ENCODE data around the gene NHP2. TPM values are rescaled to one million over a fixed set of nuclear protein-coding genes. Genes with fewer than 3 reads are reported as not detected.
A peak's percentile ranks its signal among the peaks of the same experiment; 100 is the strongest.

NHP2 gene
- total RNA-seq, 4 donors from 2014 or later, result 28.1 to 116 (median 96.7) TPM

GRCh38 chr5:178152491-178153444 is 917 bp downstream of the NHP2 start:
- Histone ChIP-seq H3K4me1 (peaks cover 7 to 16% (median 13%) of the 10 kb centered on the region in 4 donors), H3K4me3 (peak overlapping the region; percentile 61 to 92 (median 79)), H3K36me3 (no peaks in the 10 kb centered on the region), H3K27me3 (no peaks in the 10 kb centered on the region), H3K27ac (peak overlapping the region; percentile 82 to 88 (median 84)), H3K9me3 (no peaks in the 10 kb centered on the region)
- no peak for DNase-seq
- intact Hi-C loops (cut with DNase I; ENCODE audit: low total_unique reads), result no loop called here
- in situ Hi-C loops (cut with MboI; ENCODE audit: low pct_ligation_motif_present in 1 of 4, low pct_unique_long_range_greater_than_20kb in 1 of 4, low sequenced_read_pairs in 3 of 4), result no loop called here
- TF ChIP-seq POLR2A (IDR thresholded peaks at IDR 0.05) (no peak), CTCF (IDR thresholded peaks at IDR 0.05) (no peak), EP300 (IDR thresholded peaks at IDR 0.05; ENCODE audit: low read depth) (no peak), POLR2AphosphoS5 (IDR thresholded peaks at IDR 0.05) (no peak)
- WGBS, 2 donors (ENCODE audit: low coverage in 1 of 2), result 37 to 41% methylated on average over 3 to 30 of the region's 31 CpGs

- no peak for TF ChIP-seq EP300 (IDR thresholded peaks at IDR 0.05; ENCODE audit: low read depth)
- TF ChIP-seq CTCF (IDR thresholded peaks at IDR 0.05), result no peak
- peak in 2 of 3 donors; percentile 2 to 22 for TF ChIP-seq POLR2AphosphoS5 (IDR thresholded peaks at IDR 0.05)
- in situ Hi-C loops (cut with MboI; ENCODE audit: low pct_ligation_motif_present in 1 of 4, low pct_unique_long_range_greater_than_20kb in 1 of 4, low sequenced_read_pairs in 3 of 4), result no loop called here
- Histone ChIP-seq H3K27ac (no peak overlapping the region), H3K4me3 (no peak overlapping the region), H3K27me3 (no peaks in the 10 kb centered on the region), H3K4me1 (peaks cover 7 to 16% (median 13%) of the 10 kb centered on the region in 4 donors), H3K36me3 (no peaks in the 10 kb centered on the region), H3K9me3 (no peaks in the 10 kb centered on the region)
- DNase-seq, result no peak
- intact Hi-C loops (cut with DNase I; ENCODE audit: low total_unique reads), result no loop called here
- 60 to 76% methylated on average over 1 to 11 of the region's 11 CpGs for whole genome bisulfite sequencing, 2 donors (ENCODE audit: low coverage in 1 of 2)
These were observed 2.5 kb downstream of the NHP2 start for GRCh38 chr5:178150977-178151734.

GRCh38 chr5:178149199-178149932 is 4.3 kb downstream of the NHP2 start:
- 75 to 82% methylated on average over 2 to 11 of the region's 11 CpGs for WGBS, 2 donors (ENCODE audit: low coverage in 1 of 2)
- DNase-seq, result no peak
- in situ Hi-C loops (cut with MboI; ENCODE audit: low pct_ligation_motif_present in 1 of 4, low pct_unique_long_range_greater_than_20kb in 1 of 4, low sequenced_read_pairs in 3 of 4), result no loop called here
- intact Hi-C loops (cut with DNase I; ENCODE audit: low total_unique reads), result no loop called here
- Histone ChIP-seq H3K36me3 (no peaks in the 10 kb centered on the region), H3K27ac (no peak overlapping the region), H3K27me3 (no peaks in the 10 kb centered on the region), H3K9me3 (no peaks in the 10 kb centered on the region), H3K4me1 (peaks cover 7 to 16% (median 13%) of the 10 kb centered on the region in 4 donors), H3K4me3 (no peak overlapping the region)
- TF ChIP-seq POLR2A (IDR thresholded peaks at IDR 0.05), result no peak
- no peak for TF ChIP-seq CTCF (IDR thresholded peaks at IDR 0.05)
- TF ChIP-seq POLR2AphosphoS5 (IDR thresholded peaks at IDR 0.05), result no peak
- TF ChIP-seq EP300 (IDR thresholded peaks at IDR 0.05; ENCODE audit: low read depth), result no peak
